Measurements from ENCODE around the gene AGBL1. TPM values are rescaled to one million over a fixed set of nuclear protein-coding genes. Genes with fewer than 3 reads are reported as not detected.

AGBL1 gene
- total RNA-seq, 1 experiment from 2014 or later: not detected

- H4K8ac ChIP-seq (replicated peaks; ENCODE audit: insufficient read length, low read depth, low read length): no peak overlapping the region
- H3K36me3 Mint-ChIP-seq (ENCODE audit: insufficient read depth in 1 of 3, low read depth in 3 of 3): no peaks in the 10 kb centered on the region
These were observed 3.1 kb downstream of the AGBL1 start for GRCh38 chr15:86082619-86083380.

More at GRCh38 chr15:86082619-86083380, 3.1 kb downstream of the AGBL1 start:
- H3K4me1 ChIP-seq (ENCODE audit: insufficient read depth, low read length): no peaks in the 10 kb centered on the region
- no peak overlapping the region for H2BK5ac ChIP-seq (ENCODE audit: insufficient read length, low read length)
- H3K27me3 Mint-ChIP-seq (ENCODE audit: low read depth): peaks cover 4% of the 10 kb centered on the region; the same call in 1 of the 2 replicates
- no peaks in the 10 kb centered on the region for H3K79me1 ChIP-seq (ENCODE audit: insufficient read depth, low read depth, low read length, poor library complexity, severe bottlenecking)
- DNase-seq: no peak
- peak overlapping the region; percentile 19; the same call in 1 of the 2 replicates for H3K14ac ChIP-seq (ENCODE audit: insufficient read depth, low read length)
- TF ChIP-seq, protein P1, sequence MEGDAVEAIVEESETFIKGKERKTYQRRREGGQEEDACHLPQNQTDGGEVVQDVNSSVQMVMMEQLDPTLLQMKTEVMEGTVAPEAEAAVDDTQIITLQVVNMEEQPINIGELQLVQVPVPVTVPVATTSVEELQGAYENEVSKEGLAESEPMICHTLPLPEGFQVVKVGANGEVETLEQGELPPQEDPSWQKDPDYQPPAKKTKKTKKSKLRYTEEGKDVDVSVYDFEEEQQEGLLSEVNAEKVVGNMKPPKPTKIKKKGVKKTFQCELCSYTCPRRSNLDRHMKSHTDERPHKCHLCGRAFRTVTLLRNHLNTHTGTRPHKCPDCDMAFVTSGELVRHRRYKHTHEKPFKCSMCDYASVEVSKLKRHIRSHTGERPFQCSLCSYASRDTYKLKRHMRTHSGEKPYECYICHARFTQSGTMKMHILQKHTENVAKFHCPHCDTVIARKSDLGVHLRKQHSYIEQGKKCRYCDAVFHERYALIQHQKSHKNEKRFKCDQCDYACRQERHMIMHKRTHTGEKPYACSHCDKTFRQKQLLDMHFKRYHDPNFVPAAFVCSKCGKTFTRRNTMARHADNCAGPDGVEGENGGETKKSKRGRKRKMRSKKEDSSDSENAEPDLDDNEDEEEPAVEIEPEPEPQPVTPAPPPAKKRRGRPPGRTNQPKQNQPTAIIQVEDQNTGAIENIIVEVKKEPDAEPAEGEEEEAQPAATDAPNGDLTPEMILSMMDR (conservative IDR thresholded peaks at IDR 0.05): no peak
- H3K79me2 ChIP-seq (ENCODE audit: insufficient read depth, low read length): no peaks in the 10 kb centered on the region
- H3K4me1 Mint-ChIP-seq: peaks cover 52 to 59% of the 10 kb centered on the region in 2 experiments
- no peak overlapping the region for H2AFZ ChIP-seq (ENCODE audit: low read length)
- no peaks in the 10 kb centered on the region for H3K9me3 ChIP-seq (ENCODE audit: control insufficient read depth, low read depth, low read length)
- H3K4me2 ChIP-seq (ENCODE audit: insufficient read depth, insufficient read length, low read length): no peak overlapping the region
- no peak overlapping the region for H3K56ac ChIP-seq (ENCODE audit: insufficient read length, low read depth, low read length)
- no peak overlapping the region for H2BK12ac ChIP-seq (ENCODE audit: insufficient read length, low read depth, low read length)
- H3K23ac ChIP-seq (ENCODE audit: insufficient read length, low read depth, low read length): no peak overlapping the region
- no peak overlapping the region for H2BK20ac ChIP-seq (ENCODE audit: low read depth, low read length, poor library complexity, severe bottlenecking)
- H3K4me3 Mint-ChIP-seq: no peak overlapping the region
- no peaks in the 10 kb centered on the region for H3K27me3 ChIP-seq (ENCODE audit: insufficient read depth, low read length)
- no peak overlapping the region for H3K18ac ChIP-seq (ENCODE audit: insufficient read length, low read depth, low read length)
- H2BK15ac ChIP-seq (ENCODE audit: low read depth, low read length): no peak overlapping the region
- H3K4ac ChIP-seq (ENCODE audit: low read depth, low read length): no peak overlapping the region
- WGBS (ENCODE audit: extremely low coverage, insufficient read length, low lambda C conversion rate): no CpG with 5 or more reads among the region's 13 CpGs
- H3T11ph ChIP-seq (ENCODE audit: low read length): no peak overlapping the region
- H4K5ac ChIP-seq (ENCODE audit: insufficient read length, low read depth, low read length): no peak overlapping the region
- H4K91ac ChIP-seq (ENCODE audit: insufficient read length, low read depth, low read length): no peak overlapping the region
- H4K20me1 ChIP-seq (ENCODE audit: control insufficient read depth, insufficient read depth, insufficient read length): no peaks in the 10 kb centered on the region
- no peak overlapping the region for H2BK120ac ChIP-seq (ENCODE audit: low read depth, low read length, poor library complexity, severe bottlenecking)
- H3K9me3 Mint-ChIP-seq: no peaks in the 10 kb centered on the region
- no peak overlapping the region for H2AK5ac ChIP-seq (ENCODE audit: insufficient read length, low read length)
- no peak overlapping the region for H3K27ac ChIP-seq (ENCODE audit: insufficient read length, low read depth, low read length)
- no peak overlapping the region for H3K27ac Mint-ChIP-seq
- no peaks in the 10 kb centered on the region for H3K23me2 ChIP-seq (ENCODE audit: insufficient read length, low read depth, low read length, poor library complexity, severe bottlenecking)
- no peak overlapping the region for H3K9ac ChIP-seq (ENCODE audit: extremely low read depth, insufficient read length, low read length)

Data from H9 (cell line).